GM19239 (cell line): ENCODE data around the gene LYG1.
"Not testable (repeated sequence)": the region's sequence is repeated elsewhere in the genome, so short reads cannot be mapped to it uniquely, and the experiment has no call there.

Source experiments
- DNase-seq: peaks from one replicate; pipeline ENCODE4 v3.0.0; 2011; ENCODE audit warnings: low spot score; ENCODE audit not compliant: insufficient read length
- FAIRE-seq: peaks from 2 replicates; lab custom pipeline; 2011; peaks lifted over from hg19 to GRCh38; lab: Jason Lieb, UNC

Gene LYG1

DNA sequence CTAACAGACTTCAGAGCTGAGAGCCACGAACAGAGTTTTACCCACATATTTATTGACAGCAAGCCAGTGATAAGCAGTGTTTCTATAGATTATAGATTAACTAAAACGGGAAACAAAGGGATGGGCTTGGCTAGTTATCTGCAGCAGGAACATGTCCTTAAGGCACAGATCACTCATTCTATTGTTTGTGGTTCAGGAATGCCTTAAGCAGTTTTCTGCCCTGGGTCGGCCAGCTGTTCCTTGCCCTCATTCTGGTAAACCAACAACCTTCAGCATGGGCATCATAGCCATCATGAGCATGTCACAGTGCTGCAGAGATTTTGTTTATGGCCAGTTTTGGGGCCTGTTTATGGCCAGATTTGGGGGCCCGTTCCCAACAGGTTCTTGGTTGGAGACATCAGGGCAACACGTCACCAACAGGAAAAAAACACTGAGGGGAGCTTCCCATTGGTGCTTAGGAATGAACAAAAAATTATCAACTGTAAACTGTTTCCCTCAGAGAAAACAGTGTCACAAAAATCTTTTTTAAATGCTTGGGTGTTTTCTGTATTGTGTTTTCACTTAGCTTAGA is 22.7 kb downstream of the LYG1 start:
- not testable (repeated sequence) for DNase-seq, FAIRE-seq

DNA sequence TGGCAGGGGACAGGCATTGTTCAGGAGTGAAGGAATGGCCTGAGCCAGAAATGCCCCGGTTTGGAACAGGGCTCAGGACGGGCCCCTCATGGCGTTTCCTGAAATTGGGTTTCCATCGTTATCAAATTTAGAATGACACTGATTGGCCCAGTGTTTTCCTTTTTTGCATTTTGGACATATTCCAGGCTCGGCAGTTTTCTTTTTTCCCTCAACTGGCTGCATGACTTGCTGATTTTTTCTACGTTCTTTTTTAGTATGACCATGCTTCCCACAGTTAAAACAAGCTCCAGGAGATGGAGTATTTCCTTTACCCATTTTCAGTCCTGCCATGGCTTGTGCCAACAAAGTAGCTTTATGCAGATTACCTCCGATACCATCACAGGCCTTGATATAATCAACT is 25.1 kb downstream of the LYG1 start:
- DNase-seq (no peak), FAIRE-seq (no peak)

DNA sequence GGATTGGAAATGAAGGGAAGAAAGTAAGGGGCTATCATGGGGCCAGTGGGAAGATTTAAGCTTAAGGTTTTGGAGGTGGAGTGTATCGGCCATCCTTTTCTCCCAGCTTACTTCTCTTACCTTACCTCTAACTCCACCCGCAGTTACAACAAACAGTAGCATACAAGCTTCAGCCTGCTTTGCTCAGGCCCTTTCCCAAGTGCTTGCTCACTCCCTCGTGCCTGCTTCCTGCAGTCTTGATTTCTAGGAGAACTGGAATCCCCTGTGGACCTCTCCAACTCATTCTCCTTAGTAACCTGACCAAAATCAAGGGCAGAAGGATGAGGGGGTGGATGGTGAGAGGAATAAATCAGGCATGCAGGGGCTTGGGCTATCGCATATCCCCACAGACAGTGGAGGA is 39.8 kb downstream of the LYG1 start:
- no peak for FAIRE-seq

DNA sequence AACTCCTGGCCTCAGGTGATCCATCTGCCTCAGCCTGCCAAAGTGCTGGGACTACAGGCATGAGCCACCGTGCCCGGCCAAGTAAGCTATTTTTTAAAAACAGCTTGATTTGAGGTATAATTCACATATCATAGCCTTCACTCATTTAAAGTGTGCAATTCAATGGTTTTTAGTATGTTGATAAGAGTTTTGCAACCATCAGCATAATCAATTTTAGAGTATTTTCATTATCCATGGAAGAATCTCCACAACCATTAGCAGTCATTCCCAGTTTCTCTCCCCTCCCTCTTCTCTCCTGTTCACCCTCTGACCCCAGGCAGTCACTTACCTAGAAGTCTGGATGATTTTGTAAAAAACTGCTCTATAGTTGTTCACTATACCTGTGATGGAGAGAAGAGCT is 40.8 kb downstream of the LYG1 start:
- DNase-seq = no peak
- no peak for FAIRE-seq

More for the DNA sequence above, 39.8 kb downstream of the LYG1 start:
- no peak for DNase-seq

DNA sequence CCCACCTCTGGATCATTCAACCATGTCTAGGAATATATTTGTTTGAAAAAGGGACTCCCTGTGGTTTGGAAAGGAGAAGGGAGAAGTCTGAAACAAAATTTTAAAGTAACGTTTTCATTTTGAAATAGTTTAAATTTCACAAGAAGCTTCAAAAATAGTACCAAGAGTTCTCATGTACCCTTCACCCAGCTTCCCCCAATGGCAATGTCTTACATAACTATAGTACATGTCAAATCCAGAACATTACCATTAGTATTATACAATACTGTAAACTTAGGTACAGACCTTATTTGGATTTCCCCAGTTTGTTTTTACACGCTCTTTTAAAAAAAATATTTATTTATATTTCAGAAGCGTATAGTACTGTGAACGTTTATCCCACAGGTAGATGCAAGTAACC is 41.5 kb downstream of the LYG1 start:
- DNase-seq = no peak
- no peak for FAIRE-seq

DNA sequence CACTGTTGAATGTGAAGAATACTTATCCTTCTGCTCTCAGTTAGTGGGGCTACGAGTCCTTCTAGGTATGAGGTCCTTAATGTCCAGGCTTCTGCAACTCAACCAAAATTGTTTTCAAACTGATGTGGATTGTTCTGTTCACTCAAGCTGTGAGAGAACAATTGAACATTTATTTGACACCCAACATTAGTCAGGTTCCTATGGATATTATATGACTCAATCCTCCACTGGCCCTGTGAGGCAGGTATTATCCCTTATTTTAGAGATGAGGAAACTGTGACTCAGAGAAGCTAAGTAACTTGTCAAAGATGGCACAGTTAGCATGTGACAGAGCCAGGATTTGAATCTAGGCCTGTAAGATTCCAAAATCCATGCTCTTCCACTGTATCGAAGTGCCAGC is 44.3 kb downstream of the LYG1 start:
- DNase-seq (no peak), FAIRE-seq (no peak)

DNA sequence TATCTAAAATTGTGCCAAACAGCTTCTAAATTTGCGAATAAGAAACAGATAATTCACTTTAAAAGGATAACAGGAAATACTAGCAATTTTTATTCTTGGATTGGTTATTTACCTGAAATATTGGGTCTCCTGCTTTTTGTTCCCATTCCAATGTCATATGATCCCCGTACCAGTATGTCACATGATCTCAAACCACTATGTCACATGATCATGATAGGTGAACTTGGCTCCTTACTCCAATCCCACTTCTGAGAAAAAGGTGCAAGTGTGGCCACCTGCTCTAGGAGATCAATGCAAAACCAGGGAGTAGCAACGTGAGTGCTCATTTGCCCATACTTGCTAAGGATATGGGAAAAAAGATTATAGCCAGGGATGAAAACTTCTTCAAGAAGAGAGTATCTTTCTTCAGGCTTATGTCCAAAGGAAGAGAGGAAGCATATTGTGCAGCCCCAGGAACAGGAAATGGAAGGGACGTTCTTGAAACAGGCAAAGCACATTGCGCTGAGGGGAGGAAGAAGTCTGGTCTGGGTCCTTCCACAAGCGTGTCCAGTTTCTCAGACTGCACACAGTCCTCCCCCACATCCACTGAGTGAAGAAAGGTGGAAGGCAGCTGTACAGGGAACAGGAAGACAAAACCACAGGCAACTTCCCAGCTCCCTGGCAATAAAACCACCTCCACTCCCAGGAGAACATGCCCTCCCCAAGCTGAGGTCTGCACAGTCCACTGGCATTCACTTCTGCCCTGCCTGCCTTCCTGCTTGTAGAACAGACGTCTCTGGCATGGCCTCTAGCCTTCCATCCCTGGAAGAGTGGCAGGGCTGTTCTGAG is 45.3 kb downstream of the LYG1 start, which contains the start of gene LYG2:
LYG2 (minus strand) TSS at position 176 of the 828 bp plus-strand sequence. CDS start 1,406 bp downstream, outside the sequence.
- FAIRE-seq (no peak), DNase-seq (no peak)

DNA sequence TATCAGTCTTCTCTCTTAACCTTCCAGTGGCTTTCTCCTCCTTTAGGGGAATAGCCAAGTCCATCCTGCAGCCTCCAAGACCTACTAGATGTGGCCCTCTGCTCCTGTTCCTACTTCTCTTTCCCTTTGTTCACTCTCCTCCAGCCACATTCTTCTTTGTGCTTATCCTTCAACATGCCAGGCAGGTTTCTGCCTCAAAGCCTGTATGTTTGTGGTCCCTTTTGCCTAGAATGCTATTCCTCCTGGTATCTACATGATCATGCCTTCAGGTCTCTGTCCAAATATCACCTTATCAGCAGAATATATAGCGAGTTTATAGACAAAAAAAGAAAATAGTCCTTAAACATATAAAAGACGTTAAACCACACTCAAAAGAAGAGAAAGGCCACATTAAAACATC is 51.0 kb downstream of the LYG1 start:
- no peak for DNase-seq

DNA sequence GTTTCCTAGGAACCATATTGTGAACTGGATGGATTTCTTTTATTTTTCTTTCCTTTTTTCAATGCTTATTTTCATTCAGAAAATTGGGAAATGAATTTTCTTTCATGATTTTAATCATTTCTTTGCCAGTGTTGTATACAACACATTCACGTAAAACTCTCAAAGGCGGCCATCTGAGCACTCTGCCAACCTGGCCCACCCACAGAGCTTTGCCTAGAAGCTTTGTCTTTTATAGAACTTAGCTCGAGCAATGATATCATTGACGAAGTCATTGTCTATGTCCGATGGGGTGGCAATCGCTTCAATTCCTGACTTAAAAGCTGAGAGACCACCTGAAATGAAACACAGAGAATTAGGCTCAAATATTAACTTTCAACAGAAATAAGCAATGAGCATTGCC is 58.8 kb downstream of the LYG1 start:
- FAIRE-seq (no peak), DNase-seq (no peak)

More for the DNA sequence above, 51.0 kb downstream of the LYG1 start:
- FAIRE-seq = no peak

DNA sequence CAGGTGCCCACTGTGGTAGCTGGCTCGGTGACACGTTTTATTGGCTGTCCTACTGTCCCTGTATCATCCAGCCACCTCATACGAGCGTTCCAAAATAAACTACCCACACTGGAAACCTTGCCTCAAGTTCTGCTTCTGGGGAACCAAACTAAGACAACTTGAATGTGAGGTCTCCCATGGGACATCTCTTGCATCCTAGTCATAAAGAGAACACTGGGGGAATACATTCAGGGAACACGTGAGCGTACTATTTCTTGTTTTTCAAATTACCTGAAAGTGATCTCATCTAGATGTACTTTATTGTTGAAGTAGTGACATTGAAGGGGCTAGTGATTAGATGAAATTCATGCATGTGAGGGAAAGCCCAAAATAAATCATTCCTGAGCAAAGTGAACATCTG is 60.6 kb downstream of the LYG1 start:
- FAIRE-seq (no peak), DNase-seq (no peak)

DNA sequence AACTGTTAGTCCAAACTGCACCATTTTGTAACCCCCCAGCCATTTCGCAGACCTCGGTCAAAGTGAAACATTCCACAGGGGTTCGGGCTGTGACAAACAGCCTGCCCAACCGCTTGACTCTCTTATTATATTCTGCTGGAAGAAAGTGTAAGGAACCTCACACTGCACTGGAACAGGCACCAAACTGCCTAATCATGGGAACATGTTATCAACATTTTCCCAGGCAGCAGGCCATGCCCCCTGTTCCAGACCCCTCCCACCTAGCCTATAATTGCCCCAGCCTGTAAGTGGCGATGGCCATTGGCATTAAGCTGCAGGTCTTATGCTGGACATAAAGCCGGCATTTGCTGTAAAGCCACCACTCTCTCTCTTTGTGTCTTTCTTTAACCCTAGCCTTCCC is 62.4 kb downstream of the LYG1 start:
- FAIRE-seq = no peak

More for the DNA sequence above, 62.4 kb downstream of the LYG1 start:
- no peak for DNase-seq
